HFF-Myc (cell line): ENCODE data around the gene GRIK1.

Experiments
- DNase-seq: peaks from one replicate; pipeline ENCODE4 v3.0.0-alpha.2; 2011; ENCODE audit warnings: low read depth; ENCODE audit errors: extremely low read depth
- H3K4me3 ChIP-seq: replicated peaks from 2 replicates; pipeline ENCODE4 v1.5.1; 2011; ENCODE audit warnings: low read depth, mild to moderate bottlenecking, control low read depth, low read length
- TF ChIP-seq, protein P1 (sequence below): IDR thresholded peaks from 2 replicates; pipeline ENCODE4 v1.5.1; 2012; ENCODE audit warnings: mild to moderate bottlenecking, low read depth, low read length, control low read depth; ENCODE audit errors: missing control alignments

Gene GRIK1

DNA sequence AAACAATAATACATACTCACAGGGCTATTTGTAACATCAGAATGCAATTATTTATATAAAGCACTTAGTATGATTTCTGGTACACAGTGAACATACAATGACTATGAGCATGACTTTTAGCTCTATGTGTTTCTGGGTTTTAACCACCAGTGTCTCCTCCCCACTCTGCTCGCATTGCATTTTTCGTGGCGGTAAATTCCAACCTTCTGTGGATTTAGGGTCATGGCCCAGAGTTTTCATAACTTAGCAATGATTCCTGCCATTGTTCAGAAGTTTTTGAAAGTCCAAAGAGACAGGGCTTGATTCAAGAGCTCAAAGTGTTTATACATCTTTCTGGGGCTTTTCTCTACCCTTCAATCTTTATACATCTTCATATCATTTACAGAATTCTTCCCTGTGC, 449.8 kb downstream of the GRIK1 start:
- no peak for DNase-seq
- no peak overlapping the region for H3K4me3 ChIP-seq
- TF ChIP-seq, protein P1, sequence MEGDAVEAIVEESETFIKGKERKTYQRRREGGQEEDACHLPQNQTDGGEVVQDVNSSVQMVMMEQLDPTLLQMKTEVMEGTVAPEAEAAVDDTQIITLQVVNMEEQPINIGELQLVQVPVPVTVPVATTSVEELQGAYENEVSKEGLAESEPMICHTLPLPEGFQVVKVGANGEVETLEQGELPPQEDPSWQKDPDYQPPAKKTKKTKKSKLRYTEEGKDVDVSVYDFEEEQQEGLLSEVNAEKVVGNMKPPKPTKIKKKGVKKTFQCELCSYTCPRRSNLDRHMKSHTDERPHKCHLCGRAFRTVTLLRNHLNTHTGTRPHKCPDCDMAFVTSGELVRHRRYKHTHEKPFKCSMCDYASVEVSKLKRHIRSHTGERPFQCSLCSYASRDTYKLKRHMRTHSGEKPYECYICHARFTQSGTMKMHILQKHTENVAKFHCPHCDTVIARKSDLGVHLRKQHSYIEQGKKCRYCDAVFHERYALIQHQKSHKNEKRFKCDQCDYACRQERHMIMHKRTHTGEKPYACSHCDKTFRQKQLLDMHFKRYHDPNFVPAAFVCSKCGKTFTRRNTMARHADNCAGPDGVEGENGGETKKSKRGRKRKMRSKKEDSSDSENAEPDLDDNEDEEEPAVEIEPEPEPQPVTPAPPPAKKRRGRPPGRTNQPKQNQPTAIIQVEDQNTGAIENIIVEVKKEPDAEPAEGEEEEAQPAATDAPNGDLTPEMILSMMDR, result no peak

DNA sequence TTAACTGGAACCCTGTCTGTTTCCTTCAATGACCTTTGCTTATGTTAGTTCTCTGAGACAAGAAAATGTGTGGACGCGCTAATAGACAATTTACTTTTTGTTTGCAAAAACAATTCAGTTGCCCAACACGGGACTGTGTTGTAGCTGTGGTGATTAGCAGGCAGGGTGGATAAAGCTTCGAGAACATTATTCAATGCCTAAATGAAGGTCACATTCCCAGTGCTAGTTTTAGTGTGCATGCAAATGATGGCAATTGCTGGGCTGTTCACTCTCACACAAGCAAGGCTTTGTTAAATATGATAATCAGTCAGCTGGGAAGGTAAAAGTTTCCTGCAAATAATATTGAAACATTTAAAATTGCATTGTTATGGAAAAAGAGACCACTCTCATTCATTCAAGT, 452.6 kb downstream of the GRIK1 start:
- TF ChIP-seq, protein P1, result no peak
- no peak overlapping the region for H3K4me3 ChIP-seq
- DNase-seq, result no peak
